HEK293 (cell line): ENCODE results near the gene ATP13A4.

Source experiments
- GFI1B ChIP-seq: fragments of 450-650 bp; formaldehyde crosslinking; IDR thresholded peaks from 2 replicates; pipeline ENCODE4 v1.5.1; 2016; ENCODE audit warnings: missing biosample characterization, missing genetic modification characterization
- HOXA7 ChIP-seq: sonication (generic); formaldehyde crosslinking; IDR thresholded peaks from 2 replicates; pipeline ENCODE4 v1.8.1; 2022; ENCODE audit warnings: missing genetic modification reagents, borderline replicate concordance
- PRDM1 ChIP-seq: fragments of 450-650 bp; formaldehyde crosslinking; IDR thresholded peaks from 2 replicates; pipeline ENCODE4; 2016; ENCODE audit warnings: missing biosample characterization, missing genetic modification characterization
- SP2 ChIP-seq: fragments of 450-650 bp; formaldehyde crosslinking; IDR thresholded peaks from 2 replicates; pipeline ENCODE4 v1.5.1; 2016; ENCODE audit warnings: missing biosample characterization, missing genetic modification characterization
- ZBTB7A ChIP-seq: fragments of 450-650 bp; formaldehyde crosslinking; IDR thresholded peaks from 2 replicates; pipeline ENCODE4 v1.5.1; 2016; ENCODE audit warnings: low read depth, missing biosample characterization, missing genetic modification characterization
- ZNF544 ChIP-seq: fragments of 450-650 bp; formaldehyde crosslinking; IDR thresholded peaks from 2 replicates; pipeline ENCODE4 v1.5.0; 2017; ENCODE audit warnings: missing biosample characterization, missing genetic modification characterization
- TF ChIP-seq, protein P1 (sequence below): fragments of 450-650 bp; formaldehyde crosslinking; IDR thresholded peaks from 2 replicates; pipeline ENCODE4 v1.5.1; 2016; ENCODE audit warnings: missing biosample characterization, missing genetic modification characterization
- TF ChIP-seq, protein P2 (sequence below): fragments of 450-650 bp; formaldehyde crosslinking; IDR thresholded peaks from 2 replicates; pipeline ENCODE4 v1.5.1; 2016; ENCODE audit warnings: missing biosample characterization, missing genetic modification characterization
- TF ChIP-seq, protein P3 (sequence below): fragments of 450-650 bp; formaldehyde crosslinking; IDR thresholded peaks from 2 replicates; pipeline ENCODE4 v1.5.1; 2016; ENCODE audit warnings: missing biosample characterization, missing genetic modification characterization

DNA sequence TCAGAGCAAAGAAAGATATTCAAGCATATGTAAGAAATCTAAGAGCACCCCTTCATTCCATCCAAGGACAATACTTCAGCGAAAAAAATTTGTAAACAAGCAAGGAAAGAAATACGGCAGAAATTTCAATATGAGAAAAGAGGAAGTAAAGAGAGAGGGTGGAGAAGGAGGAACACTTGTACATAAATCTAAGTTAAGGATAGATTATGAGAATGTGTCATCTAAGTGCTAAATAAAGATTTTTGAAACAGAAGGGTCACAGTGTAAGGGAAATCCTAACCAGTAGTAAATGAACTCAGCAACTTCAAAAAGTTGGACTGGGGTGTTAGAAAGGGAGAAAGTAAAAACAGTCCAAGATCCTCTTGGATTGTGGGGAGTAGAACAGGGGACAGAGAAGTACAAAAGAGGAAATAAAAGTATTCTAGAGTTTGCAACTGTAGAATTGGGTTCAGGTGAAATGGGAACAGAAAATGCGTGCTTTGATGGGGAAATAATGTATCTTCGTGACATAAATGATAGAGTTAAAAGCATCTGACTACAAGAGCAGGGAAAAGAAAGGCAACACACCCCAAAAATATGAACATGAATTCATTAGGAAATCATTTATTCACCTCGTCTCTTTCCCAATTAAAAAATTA, 107.6 kb downstream of the ATP13A4 start:
- TF ChIP-seq, protein P1, sequence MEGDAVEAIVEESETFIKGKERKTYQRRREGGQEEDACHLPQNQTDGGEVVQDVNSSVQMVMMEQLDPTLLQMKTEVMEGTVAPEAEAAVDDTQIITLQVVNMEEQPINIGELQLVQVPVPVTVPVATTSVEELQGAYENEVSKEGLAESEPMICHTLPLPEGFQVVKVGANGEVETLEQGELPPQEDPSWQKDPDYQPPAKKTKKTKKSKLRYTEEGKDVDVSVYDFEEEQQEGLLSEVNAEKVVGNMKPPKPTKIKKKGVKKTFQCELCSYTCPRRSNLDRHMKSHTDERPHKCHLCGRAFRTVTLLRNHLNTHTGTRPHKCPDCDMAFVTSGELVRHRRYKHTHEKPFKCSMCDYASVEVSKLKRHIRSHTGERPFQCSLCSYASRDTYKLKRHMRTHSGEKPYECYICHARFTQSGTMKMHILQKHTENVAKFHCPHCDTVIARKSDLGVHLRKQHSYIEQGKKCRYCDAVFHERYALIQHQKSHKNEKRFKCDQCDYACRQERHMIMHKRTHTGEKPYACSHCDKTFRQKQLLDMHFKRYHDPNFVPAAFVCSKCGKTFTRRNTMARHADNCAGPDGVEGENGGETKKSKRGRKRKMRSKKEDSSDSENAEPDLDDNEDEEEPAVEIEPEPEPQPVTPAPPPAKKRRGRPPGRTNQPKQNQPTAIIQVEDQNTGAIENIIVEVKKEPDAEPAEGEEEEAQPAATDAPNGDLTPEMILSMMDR (tag by site-specific recombination) = no peak
- TF ChIP-seq, protein P2, sequence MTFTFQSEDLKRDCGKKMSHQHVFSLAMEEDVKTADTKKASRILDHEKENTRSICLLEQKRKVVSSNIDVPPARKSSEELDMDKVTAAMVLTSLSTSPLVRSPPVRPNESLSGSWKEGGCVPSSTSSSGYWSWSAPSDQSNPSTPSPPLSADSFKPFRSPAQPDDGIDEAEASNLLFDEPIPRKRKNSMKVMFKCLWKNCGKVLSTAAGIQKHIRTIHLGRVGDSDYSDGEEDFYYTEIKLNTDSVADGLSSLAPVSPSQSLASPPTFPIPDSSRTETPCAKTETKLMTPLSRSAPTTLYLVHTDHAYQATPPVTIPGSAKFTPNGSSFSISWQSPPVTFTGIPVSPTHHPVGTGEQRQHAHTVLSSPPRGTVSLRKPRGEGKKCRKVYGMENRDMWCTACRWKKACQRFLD (tag by site-specific recombination) = no peak
- no peak for TF ChIP-seq SP2
- no peak for TF ChIP-seq HOXA7 (CRISPR knock-in tag)
- TF ChIP-seq PRDM1 = no peak
- TF ChIP-seq ZBTB7A (tag by site-specific recombination) = no peak
- TF ChIP-seq GFI1B (tag by site-specific recombination) = no peak
- TF ChIP-seq, protein P3, sequence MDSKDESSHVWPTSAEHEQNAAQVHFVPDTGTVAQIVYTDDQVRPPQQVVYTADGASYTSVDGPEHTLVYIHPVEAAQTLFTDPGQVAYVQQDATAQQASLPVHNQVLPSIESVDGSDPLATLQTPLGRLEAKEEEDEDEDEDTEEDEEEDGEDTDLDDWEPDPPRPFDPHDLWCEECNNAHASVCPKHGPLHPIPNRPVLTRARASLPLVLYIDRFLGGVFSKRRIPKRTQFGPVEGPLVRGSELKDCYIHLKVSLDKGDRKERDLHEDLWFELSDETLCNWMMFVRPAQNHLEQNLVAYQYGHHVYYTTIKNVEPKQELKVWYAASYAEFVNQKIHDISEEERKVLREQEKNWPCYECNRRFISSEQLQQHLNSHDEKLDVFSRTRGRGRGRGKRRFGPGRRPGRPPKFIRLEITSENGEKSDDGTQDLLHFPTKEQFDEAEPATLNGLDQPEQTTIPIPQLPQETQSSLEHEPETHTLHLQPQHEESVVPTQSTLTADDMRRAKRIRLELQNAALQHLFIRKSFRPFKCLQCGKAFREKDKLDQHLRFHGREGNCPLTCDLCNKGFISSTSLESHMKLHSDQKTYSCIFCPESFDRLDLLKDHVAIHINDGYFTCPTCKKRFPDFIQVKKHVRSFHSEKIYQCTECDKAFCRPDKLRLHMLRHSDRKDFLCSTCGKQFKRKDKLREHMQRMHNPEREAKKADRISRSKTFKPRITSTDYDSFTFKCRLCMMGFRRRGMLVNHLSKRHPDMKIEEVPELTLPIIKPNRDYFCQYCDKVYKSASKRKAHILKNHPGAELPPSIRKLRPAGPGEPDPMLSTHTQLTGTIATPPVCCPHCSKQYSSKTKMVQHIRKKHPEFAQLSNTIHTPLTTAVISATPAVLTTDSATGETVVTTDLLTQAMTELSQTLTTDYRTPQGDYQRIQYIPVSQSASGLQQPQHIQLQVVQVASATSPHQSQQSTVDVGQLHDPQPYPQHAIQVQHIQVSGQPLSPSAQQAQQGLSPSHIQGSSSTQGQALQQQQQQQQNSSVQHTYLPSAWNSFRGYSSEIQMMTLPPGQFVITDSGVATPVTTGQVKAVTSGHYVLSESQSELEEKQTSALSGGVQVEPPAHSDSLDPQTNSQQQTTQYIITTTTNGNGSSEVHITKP (tag by site-specific recombination) = no peak
- TF ChIP-seq ZNF544 = no peak
